GM19324 (cell line): ENCODE measurements around the gene TACC3.

Experiments used
- ATAC-seq: cut with Tn5 transposase; IDR thresholded peaks from one replicate; pipeline ENCODE4 v1.9.1; 2021; ENCODE audit warnings: mild to moderate bottlenecking, moderate library complexity; ENCODE audit not compliant: unreplicated experiment, low FRiP score

Gene TACC3

DNA sequence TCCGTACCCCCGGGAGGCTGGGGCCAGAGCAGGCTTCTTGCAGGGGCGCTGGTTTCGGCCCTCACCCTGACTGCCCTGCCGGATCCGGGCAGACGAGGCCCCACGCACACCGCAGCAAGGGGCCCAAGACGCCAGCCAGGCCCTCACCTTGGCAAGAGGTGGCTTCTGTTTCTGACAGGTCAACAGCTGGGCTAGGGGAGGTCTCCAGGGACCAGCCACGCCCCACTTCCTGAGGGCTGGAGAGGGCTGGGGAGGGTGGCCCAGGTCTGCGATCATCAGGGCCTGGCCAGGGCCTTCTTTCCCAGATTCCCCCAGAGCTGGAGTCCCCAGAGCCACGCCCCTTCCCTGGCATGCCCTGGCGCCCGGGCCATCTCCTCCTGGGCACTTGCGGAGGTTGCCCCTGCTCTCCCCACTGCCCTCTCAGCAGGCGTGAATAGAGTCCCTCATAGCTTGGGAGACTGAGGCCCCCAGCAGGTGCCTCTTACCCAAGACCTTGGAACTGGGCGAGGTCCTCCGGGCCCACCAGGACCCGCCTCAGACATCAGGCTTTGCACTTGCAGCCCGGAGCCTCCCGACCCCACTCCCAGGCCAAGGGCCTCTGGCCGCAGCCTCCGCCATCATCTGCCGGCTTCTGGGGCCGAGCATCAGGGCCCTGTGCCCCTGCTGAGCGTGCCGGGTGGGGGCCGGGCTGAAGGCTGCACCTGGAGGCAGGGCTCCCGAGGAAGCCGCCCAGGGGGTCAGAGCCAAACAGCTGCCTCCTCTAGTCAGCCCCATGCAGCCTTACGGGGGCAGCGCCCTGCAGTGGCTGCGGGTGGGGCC, 65.4 kb downstream of the TACC3 start:
- ATAC-seq: no peak

- ATAC-seq: no peak
These were observed 66.2 kb downstream of the TACC3 start for GRCh38 chr4:1787411-1788077.

DNA sequence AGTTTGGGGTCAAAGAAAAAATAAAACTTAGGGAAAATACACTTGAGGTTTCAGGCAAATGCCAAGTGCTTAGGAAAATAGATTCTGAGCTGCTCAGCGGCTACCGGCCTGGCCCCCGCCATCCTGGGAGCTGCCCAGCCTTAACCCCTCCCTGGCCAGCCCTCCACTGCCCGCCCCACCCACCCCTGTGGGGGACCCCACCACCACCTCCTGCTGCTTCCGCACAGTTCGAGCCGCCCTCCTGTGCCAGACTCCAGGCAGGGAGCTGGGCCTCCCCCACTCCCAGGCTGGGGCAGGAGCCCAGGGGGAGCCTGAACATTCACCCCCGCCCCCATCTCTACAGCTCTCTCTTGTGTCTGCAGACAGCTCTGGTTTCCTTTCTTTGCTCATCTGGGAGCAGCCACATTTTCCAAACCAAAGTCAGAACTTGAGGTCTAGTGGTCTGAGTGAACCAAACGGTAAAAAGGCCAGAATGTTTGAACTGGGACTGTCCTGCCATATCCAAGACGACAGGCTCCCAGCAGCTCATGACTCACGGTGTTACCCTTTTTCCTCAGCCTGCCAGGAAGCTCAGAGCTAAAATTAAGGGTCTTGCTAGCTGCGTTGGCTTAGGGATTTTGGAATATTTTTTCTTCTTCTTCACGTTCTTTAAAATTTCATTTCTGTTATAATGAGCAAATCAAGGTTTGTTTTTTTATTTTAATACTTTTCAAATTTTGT, 67.1 kb downstream of the TACC3 start:
- no peak for ATAC-seq

DNA sequence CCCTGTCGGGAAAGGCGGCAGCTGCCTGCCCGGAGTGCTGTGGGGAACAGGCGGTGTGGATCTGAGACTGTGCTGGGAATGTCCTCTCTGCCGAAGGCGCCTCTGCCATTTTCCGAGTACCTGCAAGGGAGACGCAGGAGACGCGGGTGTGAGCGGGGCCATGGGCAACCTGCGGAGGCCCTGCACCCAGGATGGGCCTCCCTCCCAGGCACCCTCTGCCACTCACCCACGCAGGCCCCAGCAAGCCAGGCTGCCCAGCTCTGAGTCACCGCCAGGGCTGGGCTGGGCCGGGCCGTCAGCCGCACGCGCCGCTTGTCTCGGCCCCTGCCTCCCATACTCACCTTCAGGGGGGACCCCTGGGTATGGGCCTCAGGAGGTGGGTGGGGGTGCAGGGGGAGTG, 68.2 kb downstream of the TACC3 start:
- ATAC-seq: no peak

DNA sequence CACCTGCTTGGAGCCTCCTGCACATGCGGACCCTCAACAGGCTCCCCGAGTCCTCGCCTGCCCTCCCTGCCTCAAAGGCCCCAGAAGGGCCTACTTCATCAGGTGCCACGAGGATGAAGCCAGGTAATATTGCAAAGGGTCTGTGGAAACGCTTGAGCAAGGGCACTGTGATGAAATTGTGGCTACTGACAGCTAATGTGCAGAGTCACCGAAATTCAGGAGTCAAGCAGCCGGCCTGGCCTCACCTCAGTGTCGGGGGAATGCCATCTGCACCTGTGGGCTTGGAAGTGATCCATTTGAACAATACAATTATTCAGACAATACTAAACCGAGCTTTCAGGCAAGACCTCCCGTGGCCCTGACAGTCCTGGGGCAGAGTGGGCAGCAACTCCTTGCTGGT, 68.7 kb downstream of the TACC3 start:
- ATAC-seq: no peak

GRCh38 chr4:1792158-1792831, 71.0 kb downstream of the TACC3 start:
- no peak for ATAC-seq

DNA sequence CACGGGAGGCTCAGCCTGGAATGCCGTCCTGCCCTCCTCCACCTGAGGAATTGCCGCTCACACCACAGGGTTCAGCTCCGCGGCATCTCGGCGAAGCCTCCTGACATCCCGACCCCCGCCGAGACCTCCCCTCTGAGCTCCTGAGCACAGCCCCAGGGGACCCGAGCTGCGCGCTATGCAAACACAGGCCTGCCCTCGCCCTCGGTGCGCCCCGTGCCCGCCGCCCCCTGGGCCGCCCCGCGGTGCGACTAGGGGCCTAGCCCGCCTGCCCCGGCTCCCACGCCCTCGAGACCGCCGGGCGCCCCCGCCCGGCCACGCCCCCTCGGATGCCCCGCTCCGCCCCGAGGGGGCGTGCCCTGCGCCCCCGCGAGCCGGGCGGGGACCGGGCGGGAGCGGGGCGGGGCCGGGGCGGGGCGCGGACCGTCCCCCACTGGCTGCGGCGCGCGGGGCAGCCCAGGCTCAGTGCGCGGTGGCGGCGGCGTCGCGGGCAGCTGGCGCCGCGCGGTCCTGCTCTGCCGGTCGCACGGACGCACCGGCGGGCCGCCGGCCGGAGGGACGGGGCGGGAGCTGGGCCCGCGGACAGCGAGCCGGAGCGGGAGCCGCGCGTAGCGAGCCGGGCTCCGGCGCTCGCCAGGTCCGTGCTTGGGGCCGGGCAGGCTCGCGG, 71.6 kb downstream of the TACC3 start, which contains the start of gene FGFR3:
TSS of gene FGFR3 (plus strand) at position 462 of the 664 bp plus-strand sequence. CDS start 642 bp downstream, outside the sequence.
- no peak for ATAC-seq

DNA sequence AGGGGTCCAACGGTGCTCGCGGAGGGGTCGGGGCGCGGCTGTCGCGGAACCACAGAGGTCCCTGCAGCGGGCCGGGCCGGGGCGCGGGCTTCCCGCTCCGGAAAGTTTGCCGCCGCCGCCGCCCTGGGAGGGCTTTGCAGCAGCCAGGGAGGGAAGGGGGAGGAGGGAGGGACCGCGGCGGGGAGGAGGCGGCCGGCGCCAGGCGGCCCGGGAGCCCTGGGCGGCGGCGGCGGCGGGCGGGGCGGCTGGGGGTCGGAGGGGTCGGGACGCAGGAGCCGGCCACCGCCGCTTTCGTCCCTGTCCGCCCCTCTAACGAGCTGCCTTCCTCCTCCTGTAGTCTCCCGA, 72.1 kb downstream of the TACC3 start:
- no peak for ATAC-seq

GRCh38 chr4:1793940-1794808, 72.9 kb downstream of the TACC3 start:
- ATAC-seq: no peak
